Natural killer cell (primary cell): ENCODE results near the gene PGPEP1. TPM values are rescaled to one million over a fixed set of nuclear protein-coding genes. Genes with fewer than 3 reads are reported as not detected.
"Not testable (repeated sequence)": the region's sequence is repeated elsewhere in the genome, so short reads cannot be mapped to it uniquely, and the experiment has no call there.

Experiments
- ATAC-seq, 3 donors: fragments of 150-1000 bp in 2 of 3; fragments of 200-7000 bp in 1 of 3; cut with Tn5 transposase; 1 replicate in 1 of 3; 2 replicates in 2 of 3; pipeline ENCODE4 v1.10.0; 2021; ENCODE audit warnings: mild to moderate bottlenecking in 2 of 3, moderate library complexity in 2 of 3
- DNase-seq, 2 donors: peaks; one replicate each; pipeline versions ENCODE4 v3.0.0 to v3.0.0-alpha.2; 2013 to 2021; ENCODE audit warnings: mixed read lengths in 1 of 2
- H3K27ac ChIP-seq: one replicate; pipeline ENCODE4 v1.5.1; 2013; ENCODE audit warnings: mild to moderate bottlenecking, low read length
- H3K27me3 ChIP-seq: one replicate; pipeline ENCODE4 v1.6.1; 2013; ENCODE audit warnings: low read length; ENCODE audit not compliant: control insufficient read depth, insufficient read depth
- H3K36me3 ChIP-seq: one replicate; pipeline ENCODE4 v1.6.1; 2013; ENCODE audit warnings: low read length; ENCODE audit not compliant: control insufficient read depth, insufficient read depth
- H3K4me1 ChIP-seq: one replicate; pipeline ENCODE4 v1.6.1; 2013; ENCODE audit warnings: low read length; ENCODE audit not compliant: control insufficient read depth, insufficient read depth
- H3K4me3 ChIP-seq: one replicate; pipeline ENCODE4 v1.5.1; 2013; ENCODE audit warnings: low read length
- H3K9me3 ChIP-seq: one replicate; pipeline ENCODE4 v1.6.1; 2013; ENCODE audit warnings: low read length; ENCODE audit not compliant: control insufficient read depth, insufficient read depth
- H3K27ac Mint-ChIP-seq, 2 donors: one replicate each; pipeline ENCODE4 v1.8.0; 2022; ENCODE audit warnings: mild to moderate bottlenecking in 2 of 2, mixed read lengths in 2 of 2, moderate library complexity in 1 of 2
- H3K27me3 Mint-ChIP-seq, 2 donors: one replicate each; pipeline ENCODE4 v1.8.0; 2022; ENCODE audit warnings: low read depth in 2 of 2, mixed read lengths in 2 of 2
- H3K36me3 Mint-ChIP-seq: one replicate; pipeline ENCODE4 v1.8.0; 2022; ENCODE audit warnings: mixed read lengths
- H3K4me1 Mint-ChIP-seq, 2 donors: one replicate each; pipeline ENCODE4 v1.8.0; 2022; ENCODE audit warnings: mixed read lengths in 2 of 2
- H3K4me3 Mint-ChIP-seq: one replicate; pipeline ENCODE4 v1.8.0; 2022; ENCODE audit warnings: mild to moderate bottlenecking, moderate library complexity, mixed read lengths
- H3K9me3 Mint-ChIP-seq, 2 donors: one replicate each; pipeline ENCODE4 v1.8.0; 2022; ENCODE audit warnings: mixed read lengths in 2 of 2
- WGBS: methylation state at CpG from one replicate; pipeline ENCODE4 v1.1.7; 2013; ENCODE audit warnings: missing lambda C conversion rate; ENCODE audit not compliant: insufficient coverage; 5-methylcytosine and 5-hydroxymethylcytosine counted together
- intact Hi-C: fragments of 100-400 bp; cut with micrococcal nuclease; formaldehyde crosslinking; loops from one replicate; pipeline ENCODE4 v1.14.2; 2022
- total RNA-seq, 4 donors: library from RNA; stranded (reverse); fragments of 120-200 nt in 1 of 4; gene quantifications; one replicate each; pipeline versions ENCODE4 v1.2.3 to v1.2.4, GENCODE V29; 2013 to 2022
- TF ChIP-seq, protein P1 (sequence below): fragments of 200-600 bp; IDR thresholded peaks from one replicate; pipeline ENCODE4 v1.8.0; 2022; ENCODE audit warnings: antibody characterized with exemption

The PGPEP1 gene
- total RNA-seq, 3 donors from 2014 or later (not counting 1 experiment from before 2014, with no cell fraction given), result 69.1 to 73.3 (median 71.0) TPM

DNA sequence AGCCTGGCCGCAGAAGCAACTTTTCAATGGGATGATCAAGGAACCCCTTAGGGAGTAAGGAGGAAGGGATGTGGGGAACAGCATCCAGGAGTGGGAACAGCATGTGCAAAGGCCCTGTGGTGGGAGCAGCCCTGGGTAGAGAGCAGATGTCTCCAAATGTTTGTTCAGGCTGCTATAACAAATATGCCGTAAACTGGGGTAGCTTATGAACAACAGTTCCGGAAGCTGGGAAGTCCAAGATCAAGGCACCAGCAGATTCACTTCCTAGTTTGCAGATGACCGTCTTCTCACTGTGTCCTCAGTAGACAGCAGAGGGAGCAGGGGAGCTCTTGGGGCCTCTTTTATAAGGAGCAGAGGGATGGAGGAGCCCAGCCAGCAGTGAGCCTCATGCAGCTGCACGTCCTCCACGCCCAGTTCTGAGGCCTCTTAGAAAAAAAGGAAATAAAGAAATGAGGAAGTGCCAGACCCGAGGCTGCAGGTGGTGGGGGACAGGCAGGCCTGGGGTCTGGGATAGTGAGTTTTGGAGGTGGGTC, 61.2 kb downstream of the PGPEP1 start:
- Histone ChIP-seq H3K4me1 (peaks cover 29% of the 10 kb centered on the region), H3K27me3 (peaks cover 4% of the 10 kb centered on the region), H3K36me3 (no peaks in the 10 kb centered on the region), H3K4me3 (no peak overlapping the region), H3K9me3 (no peaks in the 10 kb centered on the region), H3K27ac (no peak overlapping the region)
- Mint-ChIP-seq H3K4me3 (no peak overlapping the region), H3K27ac (peak overlapping the region in 1 of 2 donors; percentile 68), H3K4me1 (peaks cover 11 to 16% of the 10 kb centered on the region in 2 donors), H3K27me3 (no peaks in the 10 kb centered on the region), H3K9me3 (no peaks in the 10 kb centered on the region), H3K36me3 (no peaks in the 10 kb centered on the region)
- intact Hi-C loops, result no loop called here
- WGBS, result 47% methylated on average over 7 of the region's 7 CpGs
- no peak for DNase-seq
- peak in 2 of 3 donors; percentile 41 to 57 for ATAC-seq
- TF ChIP-seq, protein P1, sequence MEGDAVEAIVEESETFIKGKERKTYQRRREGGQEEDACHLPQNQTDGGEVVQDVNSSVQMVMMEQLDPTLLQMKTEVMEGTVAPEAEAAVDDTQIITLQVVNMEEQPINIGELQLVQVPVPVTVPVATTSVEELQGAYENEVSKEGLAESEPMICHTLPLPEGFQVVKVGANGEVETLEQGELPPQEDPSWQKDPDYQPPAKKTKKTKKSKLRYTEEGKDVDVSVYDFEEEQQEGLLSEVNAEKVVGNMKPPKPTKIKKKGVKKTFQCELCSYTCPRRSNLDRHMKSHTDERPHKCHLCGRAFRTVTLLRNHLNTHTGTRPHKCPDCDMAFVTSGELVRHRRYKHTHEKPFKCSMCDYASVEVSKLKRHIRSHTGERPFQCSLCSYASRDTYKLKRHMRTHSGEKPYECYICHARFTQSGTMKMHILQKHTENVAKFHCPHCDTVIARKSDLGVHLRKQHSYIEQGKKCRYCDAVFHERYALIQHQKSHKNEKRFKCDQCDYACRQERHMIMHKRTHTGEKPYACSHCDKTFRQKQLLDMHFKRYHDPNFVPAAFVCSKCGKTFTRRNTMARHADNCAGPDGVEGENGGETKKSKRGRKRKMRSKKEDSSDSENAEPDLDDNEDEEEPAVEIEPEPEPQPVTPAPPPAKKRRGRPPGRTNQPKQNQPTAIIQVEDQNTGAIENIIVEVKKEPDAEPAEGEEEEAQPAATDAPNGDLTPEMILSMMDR, result no peak

DNA sequence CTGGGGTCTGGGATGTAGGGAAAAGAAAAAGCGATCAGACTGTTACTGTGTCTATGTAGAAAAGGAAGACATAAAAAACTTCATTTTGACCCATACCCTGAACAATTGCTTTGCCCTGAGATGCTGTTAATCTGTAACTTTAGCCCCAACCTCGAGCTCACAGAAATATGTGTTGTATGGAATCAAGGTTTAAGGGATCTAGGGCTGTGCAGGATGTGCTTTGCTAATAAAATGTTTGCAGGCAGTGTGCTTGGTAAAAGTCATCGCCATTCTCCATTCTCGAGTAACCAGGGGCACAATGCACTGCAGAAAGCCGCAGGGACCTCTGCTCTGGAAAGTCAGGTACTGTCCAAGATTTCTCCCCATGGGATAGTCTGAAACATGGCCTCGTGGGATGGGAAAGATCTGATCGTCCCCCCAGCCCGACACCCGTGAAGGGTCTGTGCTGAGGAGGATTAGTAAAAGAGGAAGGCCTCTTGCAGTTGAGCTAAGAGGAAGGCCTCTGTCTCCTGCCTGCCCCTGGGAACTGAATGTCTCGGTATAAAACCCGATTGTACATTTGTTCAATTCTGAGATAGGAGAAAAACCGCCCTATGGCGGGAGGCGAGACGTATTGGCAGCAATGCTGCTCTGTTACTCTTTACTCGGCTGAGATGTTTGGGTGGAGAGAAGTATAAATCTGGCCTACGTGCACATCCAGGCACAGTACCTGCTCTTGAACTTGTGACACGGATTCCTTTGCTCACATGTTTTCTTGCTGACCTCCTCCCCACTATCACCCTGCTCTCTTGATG, 62.3 kb downstream of the PGPEP1 start:
- 64% methylated on average over 18 of the region's 18 CpGs for WGBS
- H3K9me3 ChIP-seq, H3K4me3 ChIP-seq, ATAC-seq, H3K36me3 ChIP-seq, H3K27ac Mint-ChIP-seq, H3K4me3 Mint-ChIP-seq, H3K9me3 Mint-ChIP-seq, H3K36me3 Mint-ChIP-seq, H3K27me3 Mint-ChIP-seq, H3K4me1 Mint-ChIP-seq, H3K27ac ChIP-seq, DNase-seq, intact Hi-C loops, H3K27me3 ChIP-seq: not testable (repeated sequence)
- H3K4me1 ChIP-seq, result peaks cover 21% of the 10 kb centered on the region

DNA sequence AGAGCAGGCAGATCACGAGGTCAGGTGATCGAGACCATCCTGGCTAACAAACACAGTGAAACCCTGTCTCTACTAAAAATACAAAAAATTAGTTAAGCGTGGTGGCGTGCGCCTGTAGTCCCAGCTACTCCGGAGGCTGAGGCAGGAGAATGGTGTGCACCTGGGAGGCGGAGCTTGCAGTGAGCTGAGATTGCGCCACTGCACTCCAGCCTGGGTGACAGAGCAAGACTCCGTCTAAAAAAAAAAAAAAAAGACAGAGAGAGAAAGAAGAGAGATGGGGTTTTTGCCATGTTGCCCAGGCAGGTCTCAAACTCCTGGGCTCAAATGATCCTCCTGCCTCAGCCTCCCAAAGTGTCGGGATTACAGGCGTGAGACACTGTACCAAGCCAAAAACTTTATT, 65.4 kb downstream of the PGPEP1 start:
- H3K36me3 Mint-ChIP-seq, H3K9me3 ChIP-seq, H3K4me3 Mint-ChIP-seq, H3K27me3 Mint-ChIP-seq, ATAC-seq, H3K27ac Mint-ChIP-seq, H3K4me3 ChIP-seq, H3K36me3 ChIP-seq, H3K27me3 ChIP-seq, intact Hi-C loops, DNase-seq, H3K27ac ChIP-seq, H3K9me3 Mint-ChIP-seq: not testable (repeated sequence)
- peaks cover 23% of the 10 kb centered on the region for H3K4me1 ChIP-seq
- H3K4me1 Mint-ChIP-seq, result peaks cover 0 to 12% of the 10 kb centered on the region in 2 donors
- 97% methylated on average over 10 of the region's 11 CpGs for WGBS

DNA sequence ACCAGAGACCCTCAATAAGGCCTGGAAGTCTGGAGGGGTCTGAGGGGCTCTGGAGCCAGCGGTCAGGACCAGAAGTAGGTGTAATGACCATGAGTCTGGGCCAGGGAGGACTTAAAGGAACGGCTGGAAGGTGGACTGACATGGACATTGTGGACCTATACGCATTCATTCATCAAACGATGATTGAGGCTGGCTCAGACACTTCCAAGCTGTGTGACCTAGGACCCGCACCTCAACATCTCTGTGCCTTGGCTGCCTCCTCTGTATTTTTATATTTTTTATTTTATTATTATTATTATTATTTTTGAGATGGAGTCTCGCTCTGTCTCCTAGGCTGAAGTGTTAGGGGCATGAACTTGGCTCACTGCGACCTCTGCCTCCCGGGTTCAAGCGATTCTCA, 66.4 kb downstream of the PGPEP1 start:
- H3K4me3 ChIP-seq, result no peak overlapping the region
- Mint-ChIP-seq H3K9me3 (no peaks in the 10 kb centered on the region), H3K27me3 (no peaks in the 10 kb centered on the region)

More for the DNA sequence above, 66.4 kb downstream of the PGPEP1 start:
- Mint-ChIP-seq H3K4me3 (no peak overlapping the region), H3K4me1 (peaks cover 0 to 11% of the 10 kb centered on the region in 2 donors), H3K36me3 (no peaks in the 10 kb centered on the region), H3K27ac (no peak overlapping the region)
- no peak overlapping the region for H3K27ac ChIP-seq
- TF ChIP-seq, protein P1, result no peak
- 96% methylated on average over 8 of the region's 9 CpGs for WGBS
- ATAC-seq (no peak), DNase-seq (no peak)
- no peaks in the 10 kb centered on the region for H3K27me3 ChIP-seq
- H3K9me3 ChIP-seq, result no peaks in the 10 kb centered on the region
- H3K4me1 ChIP-seq, result peaks cover 19% of the 10 kb centered on the region
- intact Hi-C loops, result no loop called here
- no peaks in the 10 kb centered on the region for H3K36me3 ChIP-seq
